MG63 (cell line): Measurements from ENCODE around the gene DDA1. TPM values are rescaled to one million over a fixed set of nuclear protein-coding genes. Genes with fewer than 3 reads are reported as not detected.

Source experiments
- DNase-seq: peaks from one replicate; pipeline ENCODE4 v3.0.0-alpha.2; 2020
- H3K27me3 ChIP-seq: fragments of 250-450 bp; sonication (Bioruptor Pico); 2 replicates; pipeline ENCODE4 v1.5.1; 2020; ENCODE audit warnings: mild to moderate bottlenecking, moderate library complexity
- H3K36me3 ChIP-seq: fragments of 250-450 bp; sonication (Bioruptor Pico); 2 replicates; pipeline ENCODE4 v1.5.1; 2020; ENCODE audit warnings: mild to moderate bottlenecking, moderate library complexity
- H3K4me3 ChIP-seq: fragments of 250-450 bp; sonication (Bioruptor Pico); 2 replicates; pipeline ENCODE4 v1.5.1; 2020; ENCODE audit warnings: mild to moderate bottlenecking, moderate library complexity
- H3K9me3 ChIP-seq: fragments of 250-450 bp; sonication (Bioruptor Pico); 2 replicates; pipeline ENCODE4 v1.5.1; 2020; ENCODE audit warnings: mild to moderate bottlenecking, moderate library complexity
- total RNA-seq: library from RNA; depleted of rRNA; stranded (reverse); fragments of >200 nt; shearing (Covaris generic); gene quantifications from 2 replicates; pipeline ENCODE4 v1.2.3, GENCODE V29; 2014; ENCODE audit warnings: low replicate concordance

Gene DDA1
- total RNA-seq, 1 experiment from 2014 or later: 9.1 TPM

GRCh38 chr19:17321655-17322489 lies 12.5 kb downstream of the DDA1 start:
- no peaks in the 10 kb centered on the region for H3K9me3 ChIP-seq
- no peaks in the 10 kb centered on the region for H3K27me3 ChIP-seq
- H3K4me3 ChIP-seq: no peak overlapping the region
- H3K36me3 ChIP-seq: peaks cover 30% of the 10 kb centered on the region
- no peak for DNase-seq

DNA sequence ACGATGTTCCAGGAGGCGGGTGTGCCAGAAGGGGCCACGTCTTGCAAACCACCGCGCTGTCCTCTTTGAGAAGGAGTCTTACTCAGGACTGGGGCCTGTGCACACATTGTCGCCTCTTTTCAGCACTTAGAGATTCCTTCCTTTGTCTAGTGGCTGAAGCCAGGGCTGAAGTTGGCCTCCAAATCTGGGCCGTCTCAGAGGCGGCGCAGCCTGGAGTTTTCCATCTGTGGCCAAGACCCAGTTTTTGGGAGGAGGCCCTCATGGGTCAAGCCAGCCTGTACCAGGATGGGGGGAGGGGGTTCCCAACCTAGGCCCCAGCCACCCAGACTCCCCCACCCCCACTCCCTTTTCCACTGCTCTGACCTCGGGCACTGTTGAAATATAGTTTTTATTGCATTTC lies 13.5 kb downstream of the DDA1 start:
- Histone ChIP-seq H3K9me3 (no peaks in the 10 kb centered on the region), H3K36me3 (peaks cover 23% of the 10 kb centered on the region), H3K4me3 (no peak overlapping the region), H3K27me3 (no peaks in the 10 kb centered on the region)
- no peak for DNase-seq

GRCh38 chr19:17323300-17323963 lies 14.1 kb downstream of the DDA1 start:
- Histone ChIP-seq H3K4me3 (no peak overlapping the region), H3K9me3 (no peaks in the 10 kb centered on the region), H3K27me3 (no peaks in the 10 kb centered on the region), H3K36me3 (peaks cover 17% of the 10 kb centered on the region)
- DNase-seq: no peak

DNA sequence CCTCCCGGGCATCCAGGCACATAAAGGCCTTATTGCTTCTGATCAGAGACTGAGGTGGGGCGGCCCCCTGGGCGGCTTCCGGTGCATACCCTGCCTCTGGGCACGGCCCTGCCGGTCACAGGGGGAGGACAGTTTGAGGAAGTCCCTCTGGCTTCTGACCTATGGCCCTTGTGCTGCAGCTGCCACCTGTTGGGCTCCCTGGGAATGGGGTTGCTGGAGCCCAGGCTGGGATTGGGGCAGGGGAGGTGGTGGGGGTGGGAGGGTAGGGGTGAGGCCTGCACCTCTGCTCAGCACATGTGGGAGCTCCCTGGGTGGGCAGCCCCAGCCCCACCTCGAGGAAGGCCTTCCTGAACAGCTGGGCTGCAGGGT lies 14.6 kb downstream of the DDA1 start:
- H3K36me3 ChIP-seq: peaks cover 17% of the 10 kb centered on the region
- H3K9me3 ChIP-seq: no peaks in the 10 kb centered on the region
- no peak overlapping the region for H3K4me3 ChIP-seq
- no peak for DNase-seq
- no peaks in the 10 kb centered on the region for H3K27me3 ChIP-seq

- H3K36me3 ChIP-seq: peaks cover 17% of the 10 kb centered on the region
- H3K4me3 ChIP-seq: no peak overlapping the region
- no peak for DNase-seq
- H3K9me3 ChIP-seq: no peaks in the 10 kb centered on the region
- H3K27me3 ChIP-seq: no peaks in the 10 kb centered on the region
Measured at GRCh38 chr19:17324357-17325114, 15.2 kb downstream of the DDA1 start.

- Histone ChIP-seq H3K36me3 (peaks cover 13% of the 10 kb centered on the region), H3K4me3 (no peak overlapping the region), H3K27me3 (no peaks in the 10 kb centered on the region), H3K9me3 (no peaks in the 10 kb centered on the region)
- no peak for DNase-seq
Measured at GRCh38 chr19:17325133-17325532, 15.8 kb downstream of the DDA1 start.

GRCh38 chr19:17325881-17326594 lies 16.7 kb downstream of the DDA1 start:
- no peak overlapping the region for H3K4me3 ChIP-seq
- no peaks in the 10 kb centered on the region for H3K27me3 ChIP-seq
- no peaks in the 10 kb centered on the region for H3K9me3 ChIP-seq
- peak; percentile 39 for DNase-seq
- H3K36me3 ChIP-seq: peaks cover 6% of the 10 kb centered on the region

DNA sequence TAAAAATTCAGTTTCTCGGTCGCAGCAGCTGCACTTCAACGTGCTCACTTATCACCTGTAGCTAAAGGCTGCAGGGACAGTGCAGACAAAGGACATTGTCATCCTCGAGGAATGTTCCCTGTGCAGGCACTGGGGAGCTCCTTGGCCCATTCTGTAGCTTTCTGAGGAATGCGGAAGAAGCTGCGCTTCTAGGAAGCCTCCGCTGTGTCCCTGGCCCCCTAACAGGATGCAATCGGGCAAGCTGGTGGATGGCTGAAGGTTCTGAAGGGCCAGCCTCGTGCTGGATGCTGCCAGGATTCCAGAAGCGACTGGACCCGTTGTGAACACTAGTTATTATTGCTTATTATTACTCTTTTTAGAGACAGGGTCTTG lies 17.2 kb downstream of the DDA1 start:
- H3K4me3 ChIP-seq: no peak overlapping the region
- H3K36me3 ChIP-seq: peaks cover 2% of the 10 kb centered on the region
- no peak for DNase-seq
- no peaks in the 10 kb centered on the region for H3K27me3 ChIP-seq
- H3K9me3 ChIP-seq: no peaks in the 10 kb centered on the region

- Histone ChIP-seq H3K36me3 (no peaks in the 10 kb centered on the region; the same call in none of the 2 replicates), H3K9me3 (no peaks in the 10 kb centered on the region), H3K27me3 (no peaks in the 10 kb centered on the region), H3K4me3 (no peak overlapping the region)
- DNase-seq: no peak
Measured at GRCh38 chr19:17327068-17327653, 17.8 kb downstream of the DDA1 start.

DNA sequence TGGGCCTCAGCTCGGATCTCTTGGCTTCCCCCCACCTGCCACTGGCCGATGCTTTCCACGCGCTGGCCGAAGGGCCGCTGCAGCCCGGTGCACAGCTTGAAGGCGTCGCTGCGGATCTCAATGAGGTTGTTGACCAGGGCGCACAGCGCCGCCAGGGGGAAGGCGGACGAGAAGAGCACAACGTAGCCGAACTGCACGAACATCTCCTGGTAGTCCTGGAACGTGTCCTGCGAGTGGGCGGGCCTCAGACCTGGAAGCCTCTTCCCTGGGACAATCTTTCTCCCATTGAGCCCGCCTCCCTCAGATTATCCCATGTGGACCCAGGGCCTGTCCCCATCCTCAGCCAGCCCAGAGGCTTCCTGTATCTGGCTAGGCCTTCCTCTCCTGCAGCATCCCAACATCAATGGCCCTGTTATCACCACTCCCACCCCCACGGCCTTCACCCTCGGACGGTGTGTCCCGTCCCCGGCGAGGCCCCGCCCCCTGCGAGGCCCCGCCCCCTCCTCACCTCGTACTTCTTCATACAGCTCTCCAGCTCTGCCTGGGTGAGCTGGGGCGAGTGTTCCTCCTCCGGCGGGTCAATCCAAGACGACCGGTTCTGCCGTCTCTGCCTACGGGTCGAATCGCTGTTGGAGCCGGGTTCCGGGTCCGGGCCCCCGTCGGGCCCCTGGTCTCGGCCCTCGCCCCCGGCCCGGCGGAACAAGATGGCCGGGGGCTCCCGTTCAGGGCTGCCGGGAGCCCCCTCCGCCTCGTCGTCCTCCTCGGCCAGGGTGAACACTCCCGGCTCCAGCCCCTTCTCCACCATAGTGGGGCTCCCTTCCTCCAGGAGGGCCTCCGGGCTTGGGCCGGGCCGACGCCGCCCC lies 18.5 kb downstream of the DDA1 start:
- no peak for DNase-seq
- Histone ChIP-seq H3K4me3 (no peak overlapping the region), H3K9me3 (peaks cover 2% of the 10 kb centered on the region; the same call in 1 of the 2 replicates), H3K36me3 (peaks cover 5% of the 10 kb centered on the region), H3K27me3 (no peaks in the 10 kb centered on the region)

DNA sequence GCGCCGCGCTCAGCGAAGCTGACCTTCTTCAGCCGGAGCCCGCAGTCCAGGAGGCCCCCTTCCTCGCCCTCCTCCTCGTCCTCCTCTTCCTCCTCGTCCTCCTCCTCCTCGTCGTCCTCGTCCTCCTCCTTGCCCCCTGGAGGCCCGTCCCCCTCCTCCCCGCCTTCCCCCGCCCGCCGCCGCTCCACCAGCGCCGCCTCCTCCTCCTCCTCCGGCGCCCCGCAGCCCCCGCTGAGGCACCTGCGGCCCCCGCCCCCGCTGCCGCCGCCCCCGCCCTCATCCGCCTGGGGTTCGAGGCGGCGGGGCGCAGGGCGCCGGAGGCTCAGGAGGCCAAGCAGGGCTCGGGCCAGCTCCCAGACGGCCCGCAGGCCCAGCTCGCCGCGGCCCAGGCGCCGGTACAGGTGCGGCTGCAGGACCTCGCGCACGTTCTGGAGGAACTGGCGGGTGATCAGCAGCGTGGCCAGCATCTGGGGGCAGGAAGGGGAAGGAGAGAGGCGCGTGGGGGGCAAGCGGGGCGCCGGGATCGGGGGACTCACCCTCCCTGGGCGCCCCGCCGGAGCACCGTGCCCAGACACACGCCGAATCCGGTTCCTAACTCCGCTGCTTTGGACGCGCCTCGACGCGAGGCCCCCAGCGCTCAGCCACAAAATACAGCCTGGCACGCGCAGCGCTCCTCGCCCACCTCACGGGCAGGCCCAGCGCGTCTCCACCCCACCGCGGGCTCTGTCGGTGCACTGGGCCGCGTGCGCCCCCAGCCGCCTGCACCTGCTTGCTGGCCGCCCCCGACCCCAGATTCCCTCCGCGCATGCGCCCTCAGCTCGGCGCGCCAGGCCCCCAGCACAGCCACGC lies 19.4 kb downstream of the DDA1 start:
- Histone ChIP-seq H3K4me3 (no peak overlapping the region), H3K27me3 (no peaks in the 10 kb centered on the region), H3K9me3 (peaks cover 2% of the 10 kb centered on the region; the same call in 1 of the 2 replicates), H3K36me3 (peaks cover 8% of the 10 kb centered on the region)
- no peak for DNase-seq

GRCh38 chr19:17329366-17330261 lies 20.3 kb downstream of the DDA1 start:
- Histone ChIP-seq H3K27me3 (no peaks in the 10 kb centered on the region), H3K4me3 (no peak overlapping the region), H3K9me3 (peaks cover 2% of the 10 kb centered on the region; the same call in 1 of the 2 replicates), H3K36me3 (peaks cover 8% of the 10 kb centered on the region)
- no peak for DNase-seq

DNA sequence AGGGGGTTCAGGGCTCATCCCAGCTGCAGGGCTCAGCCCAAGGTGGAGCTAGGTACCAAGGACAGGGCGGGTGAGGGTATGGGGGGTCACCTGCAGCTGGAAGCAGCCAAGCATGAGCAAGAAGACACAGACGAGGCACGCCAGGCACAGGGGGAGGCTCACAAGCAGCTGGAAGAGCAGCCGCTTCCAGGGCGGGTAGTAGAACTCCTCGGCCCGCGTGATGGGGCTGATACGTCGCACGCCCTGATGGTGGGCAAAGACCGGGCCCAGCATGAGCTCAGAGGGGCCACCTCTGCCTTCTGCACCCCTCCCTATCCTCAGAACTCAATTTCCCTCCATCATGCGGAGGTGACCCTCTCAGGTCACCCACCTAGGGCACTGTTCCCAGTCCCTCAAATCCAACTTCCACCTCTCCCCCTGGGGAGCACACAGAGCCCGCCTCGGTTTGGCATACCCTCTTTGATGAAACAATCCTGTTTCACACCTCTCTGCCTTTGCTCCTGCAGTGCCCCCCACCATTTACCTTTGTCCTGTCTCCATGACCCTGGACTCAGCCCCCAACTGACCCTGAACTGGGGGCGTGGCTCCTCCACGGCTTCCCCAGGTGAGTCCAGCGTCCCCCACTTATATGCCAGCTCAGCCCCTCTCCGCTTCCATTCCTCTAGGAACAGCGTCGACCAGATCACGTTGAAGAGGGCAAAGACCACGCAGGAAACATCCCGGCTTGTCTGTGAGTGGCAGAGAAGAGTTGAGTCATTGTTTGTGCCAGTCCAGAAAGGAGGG lies 21.1 kb downstream of the DDA1 start:
- Histone ChIP-seq H3K9me3 (peaks cover 2% of the 10 kb centered on the region; the same call in 1 of the 2 replicates), H3K4me3 (no peak overlapping the region), H3K36me3 (peaks cover 8% of the 10 kb centered on the region), H3K27me3 (no peaks in the 10 kb centered on the region)
- DNase-seq: no peak
